A549 treated with GW870086 at 1 μM for 4 hours (cell line): ENCODE measurements around the gene PPDPF. TPM values are rescaled to one million over a fixed set of nuclear protein-coding genes. Genes with fewer than 3 reads are reported as not detected.

ENCODE experiments used
- total RNA-seq: library from RNA; stranded (reverse); fragments of 200-300 nt; extraction: Qiagen RNA extraction; gene quantifications from 5 replicates; pipeline ENCODE4 v1.2.3, GENCODE V29; 2022; ENCODE audit warnings: low read depth

Gene PPDPF
- total RNA-seq, result 275 to 371 TPM (median 312 TPM) in 5 replicates

DNA sequence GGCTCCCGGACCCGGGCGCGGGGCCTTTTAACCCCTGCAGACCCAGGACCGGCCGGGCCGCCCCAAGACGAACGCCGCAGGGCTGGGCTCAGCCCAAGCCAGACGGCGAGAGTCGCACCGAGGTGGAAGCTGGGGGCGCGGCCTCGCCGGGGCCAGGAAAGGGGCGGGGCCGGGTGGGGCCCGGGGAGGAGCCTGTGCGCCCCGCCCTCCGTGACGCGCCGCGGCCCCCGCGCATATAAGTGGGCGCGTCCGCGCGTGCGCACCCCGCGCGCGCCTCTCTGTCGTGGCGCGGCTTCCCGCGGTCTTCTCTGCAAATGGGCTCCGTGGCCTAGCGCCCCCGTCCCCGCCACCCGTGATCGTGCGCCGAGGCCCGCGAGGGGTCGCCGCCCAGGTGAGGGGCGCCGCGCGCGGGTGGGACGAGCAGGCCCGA, at the start of gene PPDPF:
PPDPF (plus strand) TSS at position 262 of the 430 bp plus-strand sequence. CDS start 544 bp downstream, outside the sequence.

DNA sequence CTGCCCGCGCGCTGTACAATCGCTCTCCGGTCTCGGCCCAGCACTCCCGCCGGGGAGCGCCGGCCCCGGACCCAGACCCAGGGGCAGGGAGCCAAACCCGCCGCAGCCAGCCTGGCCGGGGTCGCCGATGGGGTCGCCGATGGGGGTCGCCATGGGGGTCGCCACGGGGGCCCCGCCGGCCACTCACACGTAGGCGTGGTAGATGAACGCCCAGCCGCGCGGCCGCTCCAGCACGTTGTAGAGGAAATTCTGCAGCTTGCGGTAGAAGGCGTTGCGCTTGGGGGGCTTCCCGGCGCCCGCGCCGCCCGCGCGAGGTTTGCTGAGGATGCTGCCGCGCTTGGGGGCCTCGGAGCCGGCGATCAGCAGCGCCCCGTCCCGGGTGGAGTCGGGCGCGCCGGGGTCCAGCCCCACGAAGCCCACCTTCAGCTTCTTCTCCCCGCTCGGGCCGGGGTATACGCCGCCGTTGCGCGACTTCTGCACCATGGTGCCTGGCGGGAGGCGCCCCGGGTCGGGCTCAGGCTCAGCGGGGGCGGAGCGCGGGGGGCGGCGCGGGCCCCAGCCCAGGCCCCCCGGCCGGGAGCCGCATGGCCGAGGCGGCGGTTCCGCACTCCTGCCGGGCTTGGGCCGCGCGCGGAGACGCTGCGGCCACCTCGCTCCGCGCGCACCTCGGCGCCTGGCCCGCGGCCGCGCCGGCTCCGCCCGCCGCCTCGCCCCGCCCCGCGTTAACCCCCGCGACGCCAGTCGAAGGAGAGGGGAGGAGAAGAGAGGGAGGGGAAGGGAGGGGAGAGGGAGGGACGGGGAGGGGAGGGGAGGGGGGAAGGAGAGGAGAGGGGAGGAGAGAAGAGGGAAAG, 48.4 kb upstream of the PPDPF start, which contains the start of gene KCNQ2:
KCNQ2 (minus strand) TSS at position 675 of the 851 bp plus-strand sequence; CDS start at position 483, 192 bp downstream.

GRCh38 chr20:63498960-63499337, 21.6 kb upstream of the PPDPF start, which contains the start of gene EEF1A2:
Gene EEF1A2, minus strand, starts transcription at chr20:63499083. Its CDS starts 1,320 bp downstream, at chr20:63497763.

GRCh38 chr20:63536997-63537524, 16.5 kb downstream of the PPDPF start, which contains the start of gene PTK6:
Gene PTK6, minus strand, starts transcription at chr20:63537376. Its CDS starts 62 bp downstream, at chr20:63537314.

GRCh38 chr20:63547725-63548480, 27.3 kb downstream of the PPDPF start, which contains the start of gene SRMS:
Gene SRMS, minus strand, starts transcription at chr20:63547749. Its CDS starts 286 bp downstream, at chr20:63547463.

GRCh38 chr20:63553933-63554290, 33.3 kb downstream of the PPDPF start, which contains the start of gene FNDC11:
Gene FNDC11, plus strand, starts transcription at chr20:63554159. Its CDS starts 1,505 bp downstream, at chr20:63555664.

Other genes with a start within 250 kb of the PPDPF start
- 48.8 to 68.2 TPM (median 67.3 TPM) in 5 replicates for gene ARFGAP1, start 248.0 kb upstream of the PPDPF start, total RNA-seq
- gene COL20A1, start 227.6 kb upstream of the PPDPF start, total RNA-seq, result 0.41 to 0.91 TPM (median 0.65 TPM) in 5 replicates
- gene CHRNA4, start 159.4 kb upstream of the PPDPF start, total RNA-seq, result 0.27 to 0.45 TPM (median 0.38 TPM) in 5 replicates
- gene KCNQ2, start 48.1 kb upstream of the PPDPF start, total RNA-seq, result 0.58 to 0.93 TPM (median 0.67 TPM) in 5 replicates
- gene EEF1A2, start 21.7 kb upstream of the PPDPF start, total RNA-seq, result 140 to 176 TPM (median 147 TPM) in 5 replicates
- 2.5 to 3.1 TPM (median 2.9 TPM) in 5 replicates for gene PTK6, start 16.6 kb downstream of the PPDPF start, total RNA-seq
- gene SRMS, start 27.0 kb downstream of the PPDPF start, total RNA-seq, result 0.10 to 0.15 TPM in 2 of 5 replicates, not detected in the others
- gene FNDC11, start 33.4 kb downstream of the PPDPF start, total RNA-seq, result 0.13 to 0.54 TPM (median 0.21 TPM) in 5 replicates
- gene HELZ2, start 53.5 kb downstream of the PPDPF start, total RNA-seq, result 13.9 to 22.2 TPM (median 21.1 TPM) in 5 replicates
- 8.6 to 10.9 TPM (median 10.3 TPM) in 5 replicates for gene GMEB2, start 106.3 kb downstream of the PPDPF start, total RNA-seq
- gene STMN3, start 132.7 kb downstream of the PPDPF start, total RNA-seq, result 8.1 to 11.1 TPM (median 10.3 TPM) in 5 replicates
- 4.5 to 8.8 TPM (median 7.1 TPM) in 5 replicates for gene RTEL1, start 137.5 kb downstream of the PPDPF start, total RNA-seq
- gene TNFRSF6B, start 175.9 kb downstream of the PPDPF start, total RNA-seq, result 0.14 to 0.95 TPM (median 0.74 TPM) in 4 of 5 replicates, not detected in the other
- gene ARFRP1, start 187.2 kb downstream of the PPDPF start, total RNA-seq, result 31.8 to 43.5 TPM (median 36.1 TPM) in 5 replicates
- gene ZGPAT, start 187.3 kb downstream of the PPDPF start, total RNA-seq, result 22.2 to 29.4 TPM (median 28.1 TPM) in 5 replicates
- 3.9 to 9.6 TPM (median 8.7 TPM) in 5 replicates for gene LIME1, start 215.9 kb downstream of the PPDPF start, total RNA-seq
- gene SLC2A4RG, start 219.0 kb downstream of the PPDPF start, total RNA-seq, result 62.3 to 102 TPM (median 97.2 TPM) in 5 replicates